Suprapubic skin (tissue), 4 donors: ENCODE measurements around the gene PIGL.

ENCODE experiments used
- POLR2A ChIP-seq, 2 donors: fragments of 450-650 bp; IDR thresholded peaks; one replicate each; pipeline ENCODE4 v1.6.1; 2017; ENCODE audit warnings: antibody characterized with exemption in 2 of 2, mild to moderate bottlenecking in 2 of 2, moderate library complexity in 2 of 2
- POLR2AphosphoS5 ChIP-seq, 3 donors: sonication (generic); formaldehyde crosslinking; IDR thresholded peaks; one replicate each; pipeline ENCODE4 v1.6.1; 2017; ENCODE audit warnings: antibody characterized with exemption in 3 of 3
- TF ChIP-seq, protein P1 (sequence below), 2 donors: fragments of 200-600 bp in 1 of 2; fragments of 450-650 bp in 1 of 2; sonication (generic) in 1 of 2; IDR thresholded peaks; one replicate each; pipeline ENCODE4 v1.5.1; 2016 to 2019; ENCODE audit warnings: antibody characterized with exemption in 2 of 2, mild to moderate bottlenecking in 1 of 2, moderate library complexity in 1 of 2

DNA sequence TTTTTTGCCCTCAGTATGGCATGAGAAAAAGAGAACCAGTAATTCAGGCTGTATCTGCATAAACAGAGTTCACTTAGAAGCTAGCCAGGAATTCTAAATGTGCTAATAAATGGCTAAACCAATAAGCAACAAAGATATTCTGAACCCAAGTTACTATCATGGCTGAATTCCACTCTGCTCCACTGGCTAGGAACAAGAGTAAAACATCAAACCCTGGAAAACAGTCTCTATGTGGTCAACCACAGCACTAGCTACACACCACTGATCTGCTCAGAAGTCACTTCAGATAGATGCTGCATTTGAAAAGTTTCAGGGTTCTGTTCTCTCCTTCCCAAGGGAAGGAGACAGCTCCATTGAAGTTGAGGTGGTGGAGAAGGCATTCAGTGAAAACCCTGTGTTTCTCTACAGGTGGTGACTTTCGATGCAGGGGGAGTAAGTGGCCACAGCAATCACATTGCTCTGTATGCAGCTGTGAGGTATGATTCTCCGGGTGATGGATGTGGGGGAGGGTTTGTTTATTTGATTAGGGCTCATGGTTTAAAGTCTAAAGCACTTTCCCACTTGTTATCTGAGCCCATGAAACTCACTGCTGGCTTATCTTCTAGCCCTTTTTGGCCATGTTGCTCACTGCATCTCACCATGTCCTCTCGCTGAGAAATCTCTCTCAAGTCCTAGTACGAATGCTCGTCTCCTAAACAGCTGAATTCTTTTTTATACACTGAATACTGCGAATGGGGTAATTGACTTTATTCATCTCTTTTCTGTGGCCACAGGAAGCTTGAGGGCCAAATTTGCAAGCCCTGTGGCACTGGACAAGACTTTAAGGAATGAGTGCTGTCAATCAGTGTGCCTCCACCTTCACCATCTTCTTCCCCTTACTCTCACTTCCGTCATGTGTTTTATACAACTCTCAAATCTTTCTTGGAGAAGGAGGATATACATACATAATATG is 96.4 kb downstream of the PIGL start:
- TF ChIP-seq, protein P1, sequence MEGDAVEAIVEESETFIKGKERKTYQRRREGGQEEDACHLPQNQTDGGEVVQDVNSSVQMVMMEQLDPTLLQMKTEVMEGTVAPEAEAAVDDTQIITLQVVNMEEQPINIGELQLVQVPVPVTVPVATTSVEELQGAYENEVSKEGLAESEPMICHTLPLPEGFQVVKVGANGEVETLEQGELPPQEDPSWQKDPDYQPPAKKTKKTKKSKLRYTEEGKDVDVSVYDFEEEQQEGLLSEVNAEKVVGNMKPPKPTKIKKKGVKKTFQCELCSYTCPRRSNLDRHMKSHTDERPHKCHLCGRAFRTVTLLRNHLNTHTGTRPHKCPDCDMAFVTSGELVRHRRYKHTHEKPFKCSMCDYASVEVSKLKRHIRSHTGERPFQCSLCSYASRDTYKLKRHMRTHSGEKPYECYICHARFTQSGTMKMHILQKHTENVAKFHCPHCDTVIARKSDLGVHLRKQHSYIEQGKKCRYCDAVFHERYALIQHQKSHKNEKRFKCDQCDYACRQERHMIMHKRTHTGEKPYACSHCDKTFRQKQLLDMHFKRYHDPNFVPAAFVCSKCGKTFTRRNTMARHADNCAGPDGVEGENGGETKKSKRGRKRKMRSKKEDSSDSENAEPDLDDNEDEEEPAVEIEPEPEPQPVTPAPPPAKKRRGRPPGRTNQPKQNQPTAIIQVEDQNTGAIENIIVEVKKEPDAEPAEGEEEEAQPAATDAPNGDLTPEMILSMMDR (IDR thresholded peaks at IDR 0.05), result no peak
- TF ChIP-seq POLR2A (IDR thresholded peaks at IDR 0.05), result no peak
- TF ChIP-seq POLR2AphosphoS5 (IDR thresholded peaks at IDR 0.05), result no peak
